Activated T-helper 1 cell treated with Interleukin-2 at 50 U/mL for 16 hours (primary cell): ENCODE measurements around the gene DSC1.
"Not testable (repeated sequence)": the region's sequence is repeated elsewhere in the genome, so short reads cannot be mapped to it uniquely, and the experiment has no call there.

Source experiments
- DNase-seq: peaks from one replicate; pipeline ENCODE4 v3.0.0-alpha.2; 2020; ENCODE audit warnings: low read depth

DSC1 gene, protein sequence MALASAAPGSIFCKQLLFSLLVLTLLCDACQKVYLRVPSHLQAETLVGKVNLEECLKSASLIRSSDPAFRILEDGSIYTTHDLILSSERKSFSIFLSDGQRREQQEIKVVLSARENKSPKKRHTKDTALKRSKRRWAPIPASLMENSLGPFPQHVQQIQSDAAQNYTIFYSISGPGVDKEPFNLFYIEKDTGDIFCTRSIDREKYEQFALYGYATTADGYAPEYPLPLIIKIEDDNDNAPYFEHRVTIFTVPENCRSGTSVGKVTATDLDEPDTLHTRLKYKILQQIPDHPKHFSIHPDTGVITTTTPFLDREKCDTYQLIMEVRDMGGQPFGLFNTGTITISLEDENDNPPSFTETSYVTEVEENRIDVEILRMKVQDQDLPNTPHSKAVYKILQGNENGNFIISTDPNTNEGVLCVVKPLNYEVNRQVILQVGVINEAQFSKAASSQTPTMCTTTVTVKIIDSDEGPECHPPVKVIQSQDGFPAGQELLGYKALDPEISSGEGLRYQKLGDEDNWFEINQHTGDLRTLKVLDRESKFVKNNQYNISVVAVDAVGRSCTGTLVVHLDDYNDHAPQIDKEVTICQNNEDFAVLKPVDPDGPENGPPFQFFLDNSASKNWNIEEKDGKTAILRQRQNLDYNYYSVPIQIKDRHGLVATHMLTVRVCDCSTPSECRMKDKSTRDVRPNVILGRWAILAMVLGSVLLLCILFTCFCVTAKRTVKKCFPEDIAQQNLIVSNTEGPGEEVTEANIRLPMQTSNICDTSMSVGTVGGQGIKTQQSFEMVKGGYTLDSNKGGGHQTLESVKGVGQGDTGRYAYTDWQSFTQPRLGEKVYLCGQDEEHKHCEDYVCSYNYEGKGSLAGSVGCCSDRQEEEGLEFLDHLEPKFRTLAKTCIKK

DNA sequence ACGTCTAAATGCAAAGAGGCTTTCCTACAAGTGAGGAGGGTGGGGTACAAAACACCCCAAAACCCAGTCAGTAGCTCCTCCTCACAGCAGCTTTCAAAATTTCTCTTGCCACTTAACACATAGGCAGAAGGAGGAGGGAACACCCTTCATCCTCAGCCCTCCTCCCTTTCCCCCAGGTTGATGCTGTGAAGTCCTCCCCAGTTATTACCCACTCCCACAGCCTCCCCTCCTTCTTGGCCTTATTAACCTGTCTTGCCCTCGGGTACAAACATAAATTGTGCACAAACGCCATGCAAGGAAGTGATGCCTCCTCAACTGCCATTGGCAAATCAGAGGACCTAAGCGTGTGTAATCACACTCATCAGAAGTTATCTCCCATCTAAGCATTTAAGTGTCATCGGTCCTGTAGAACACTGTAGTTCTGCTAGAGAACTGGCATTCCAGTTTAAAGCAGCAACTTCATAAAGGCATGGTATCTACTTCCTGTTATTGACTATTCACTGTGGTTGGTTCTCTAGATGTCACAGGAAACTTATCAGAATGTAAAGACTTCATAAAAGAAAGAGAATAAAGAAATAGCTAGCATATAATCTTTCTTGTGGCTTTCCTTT lies at the start of gene DSC1:
DSC1 (minus strand) TSS at position 32 of the 611 bp plus-strand sequence. CDS start 262 bp downstream, outside the sequence.
- no peak for DNase-seq

DNA sequence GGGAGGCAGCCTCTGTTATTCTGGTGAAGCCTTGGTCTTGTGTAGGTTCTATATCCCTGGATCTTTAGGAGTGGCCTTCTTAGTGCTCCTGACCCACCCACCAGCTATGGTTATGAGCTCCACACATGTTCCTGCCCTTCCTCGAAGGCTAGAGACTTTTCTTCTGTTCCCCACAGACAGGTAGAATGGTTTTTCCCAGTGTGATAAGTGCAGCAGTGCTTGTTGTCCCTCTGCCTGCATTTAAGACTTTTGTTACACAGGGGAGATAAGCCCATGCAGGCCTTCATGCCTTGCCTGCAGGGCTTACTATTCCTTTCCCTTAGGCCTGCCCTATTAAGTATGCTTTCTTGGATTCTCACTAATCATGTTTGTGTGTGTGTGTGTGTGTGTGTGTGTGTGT lies 48.4 kb upstream of the DSC1 start:
- DNase-seq = no peak

DNA sequence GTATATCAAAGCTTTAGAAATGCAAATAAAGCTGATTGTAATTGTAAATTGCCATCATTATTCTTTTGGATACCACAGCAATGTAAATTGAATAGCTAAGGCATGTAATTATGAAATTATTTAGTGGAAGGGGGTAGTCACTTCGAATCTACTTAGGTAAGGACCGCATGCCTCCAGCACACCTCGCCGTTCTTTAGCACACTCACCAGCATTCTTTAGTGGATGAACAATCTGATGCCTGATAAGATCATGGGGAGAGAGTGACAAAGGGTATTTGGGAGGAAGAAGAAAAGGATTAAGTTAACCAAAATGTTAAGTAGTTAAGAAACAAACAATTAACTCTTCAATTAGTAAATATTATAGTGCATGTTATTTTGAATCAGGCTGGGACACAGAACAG lies 46.4 kb upstream of the DSC1 start:
- no peak for DNase-seq

DNA sequence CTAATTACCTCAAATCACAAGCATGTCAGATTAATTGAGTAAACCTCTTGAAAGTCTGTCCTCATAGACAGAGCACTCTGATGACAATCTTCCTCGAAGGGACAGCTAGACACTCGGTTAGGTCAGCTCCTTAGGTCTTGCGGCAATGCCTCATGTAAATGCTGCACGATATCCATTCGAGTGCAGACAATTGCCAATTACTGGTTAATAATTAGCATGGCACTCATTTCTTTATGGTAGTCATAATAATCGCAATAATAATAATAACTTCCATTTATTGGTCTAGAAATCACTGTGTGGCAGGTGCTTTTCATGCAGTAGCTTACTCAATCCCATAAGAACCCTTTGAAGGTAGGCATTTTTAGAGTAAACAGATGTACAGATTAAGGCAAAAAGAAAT lies 44.7 kb upstream of the DSC1 start:
- no peak for DNase-seq

DNA sequence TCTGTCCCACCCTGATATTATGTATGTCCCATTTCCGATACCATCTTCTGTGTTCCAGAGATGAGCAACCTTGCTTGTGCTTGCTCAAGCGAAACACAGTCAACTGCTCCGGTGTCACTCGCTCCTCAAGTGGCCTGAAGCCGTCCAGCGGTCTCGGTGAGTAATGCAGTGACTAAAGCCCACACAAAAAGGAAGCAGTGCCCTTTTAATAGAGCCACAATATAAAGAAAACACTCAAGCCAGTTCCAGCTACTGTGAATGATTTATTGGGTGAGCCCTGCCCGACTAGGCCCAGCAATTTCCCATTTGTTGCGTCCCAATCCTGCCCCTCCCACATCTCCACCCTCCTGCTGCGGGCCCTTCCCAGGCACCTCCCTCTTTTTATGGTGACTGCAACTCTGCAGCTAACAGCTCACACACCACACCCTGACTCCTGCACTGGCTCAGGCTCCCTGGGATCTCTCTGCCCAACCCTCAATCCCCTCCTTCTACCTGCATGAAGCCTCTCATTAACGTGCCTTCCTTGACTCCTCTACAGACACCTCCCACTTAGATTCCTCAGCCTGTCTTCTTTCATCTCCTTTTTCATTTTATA lies 44.2 kb upstream of the DSC1 start:
- DNase-seq = no peak

DNA sequence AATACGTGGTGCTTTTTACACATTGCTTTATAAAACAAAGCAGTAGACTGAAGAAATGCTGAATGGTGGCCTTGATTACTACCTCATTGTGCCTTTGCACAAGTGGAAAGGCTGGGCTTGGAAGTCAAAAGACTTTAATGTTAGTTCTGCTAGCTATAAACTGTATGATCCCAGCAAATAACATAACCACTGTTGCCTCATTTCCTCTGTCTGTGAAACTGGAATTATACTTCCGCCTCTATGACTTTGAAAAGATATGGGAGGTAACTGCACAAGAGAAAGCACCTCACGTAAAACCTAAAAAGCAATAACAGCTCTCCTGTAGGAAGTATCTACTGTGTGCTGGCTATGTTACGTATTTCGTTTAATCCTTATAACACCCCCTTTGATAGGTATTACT lies 43.4 kb upstream of the DSC1 start:
- DNase-seq = no peak

DNA sequence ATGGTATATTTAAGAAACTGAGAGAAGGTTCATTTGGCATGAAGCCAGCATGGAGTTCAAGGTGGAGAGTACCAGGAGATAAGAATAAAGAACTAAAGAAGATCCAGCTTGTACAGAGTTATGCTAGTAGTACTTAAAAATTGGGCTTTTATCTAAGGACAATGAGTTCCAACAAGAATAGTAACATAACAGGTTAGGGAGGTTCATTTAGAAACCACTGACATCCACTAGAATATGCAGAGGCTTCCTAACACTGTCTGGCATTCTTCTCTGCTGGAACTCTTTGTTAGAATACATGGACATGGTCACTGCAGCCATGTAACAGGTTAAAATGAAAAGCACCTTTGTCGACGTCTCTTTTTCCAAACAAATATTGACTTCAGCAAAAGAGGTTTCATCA lies 42.6 kb upstream of the DSC1 start:
- no peak for DNase-seq

DNA sequence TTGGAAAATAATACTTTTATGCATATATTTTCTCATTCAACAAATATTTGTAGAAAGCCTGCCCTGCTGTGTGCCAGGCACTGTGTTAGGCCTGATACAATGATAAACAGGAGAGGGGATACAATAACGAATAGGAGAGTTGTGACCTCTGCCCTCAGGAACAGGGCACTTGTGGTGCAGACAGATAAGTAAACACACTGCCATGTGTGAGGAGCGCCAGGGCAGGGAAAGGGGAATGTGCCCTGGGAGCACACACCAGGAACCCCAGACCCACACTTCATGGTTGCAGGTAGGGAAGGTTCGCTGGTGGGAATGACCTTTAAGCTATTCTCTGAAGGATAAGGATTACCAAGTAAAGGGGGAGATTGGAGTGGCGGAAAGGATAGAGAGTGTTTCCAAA lies 42.2 kb upstream of the DSC1 start:
- no peak for DNase-seq

DNA sequence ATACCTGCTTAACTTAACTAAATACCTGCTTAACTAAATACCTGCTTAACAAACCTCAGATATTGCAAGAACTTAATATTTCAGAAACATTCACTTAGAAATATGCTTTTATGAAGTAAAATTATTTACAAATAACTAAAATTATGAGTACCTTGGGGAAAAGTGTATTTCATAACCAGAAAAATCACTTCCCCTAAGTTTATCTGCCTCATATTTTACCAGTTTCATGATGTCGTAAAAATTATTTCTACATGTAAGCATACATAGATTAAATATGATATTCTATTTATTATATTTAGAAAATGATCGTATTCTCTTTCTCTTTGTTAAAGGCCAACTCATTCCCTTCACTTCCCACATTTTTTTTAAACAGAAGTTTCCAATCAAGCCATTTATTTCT lies 41.5 kb upstream of the DSC1 start:
- no peak for DNase-seq

DNA sequence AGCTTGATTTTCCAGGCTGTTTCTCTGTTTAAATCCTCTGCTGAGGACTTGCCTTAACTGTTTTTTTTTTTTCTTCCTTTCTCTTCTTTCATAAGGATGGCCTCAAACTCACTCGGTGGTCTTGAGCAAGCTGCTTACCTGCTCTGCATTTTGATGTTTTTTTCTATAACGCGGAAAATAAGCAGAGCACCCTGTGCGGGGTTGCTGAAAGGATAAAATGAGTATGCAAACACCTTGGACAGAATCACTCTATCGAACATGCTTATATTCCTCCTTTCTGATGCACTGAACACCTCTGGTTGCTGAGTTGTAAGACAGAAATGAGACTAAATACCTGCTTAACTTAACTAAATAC lies 41.1 kb upstream of the DSC1 start:
- no peak for DNase-seq

DNA sequence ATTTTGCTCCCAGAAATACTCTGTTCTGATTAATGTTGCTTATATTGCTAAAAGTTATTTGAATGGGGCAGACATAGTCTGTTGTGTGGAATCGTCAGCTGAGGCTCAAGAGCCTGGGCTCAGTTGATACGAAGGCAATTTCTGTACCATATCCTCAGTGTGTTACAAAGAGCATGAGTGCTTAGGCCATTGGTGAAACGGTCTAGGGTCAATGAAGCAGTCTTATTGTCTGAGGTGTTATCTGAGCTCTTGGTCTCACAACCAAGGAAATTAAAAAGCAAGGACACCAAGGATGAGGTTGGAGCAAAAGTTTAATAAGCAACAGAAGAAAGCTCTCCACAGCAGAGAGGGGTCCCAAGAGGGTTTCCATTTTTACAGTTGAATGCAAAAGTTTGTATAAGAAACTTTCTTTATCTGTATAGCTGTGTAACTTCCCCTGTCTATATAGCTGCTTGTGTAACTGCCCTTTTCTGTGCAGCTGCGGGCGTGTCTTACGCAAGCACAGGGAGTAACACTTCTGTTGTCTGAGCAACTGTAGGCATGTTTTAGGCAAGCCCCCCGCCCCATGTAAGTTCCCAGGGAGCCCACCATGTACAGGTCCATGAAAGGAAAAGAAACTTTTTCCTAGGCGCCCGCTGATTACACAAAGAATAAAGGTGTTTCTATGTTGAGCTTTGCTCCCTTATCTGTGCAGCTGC lies 40.6 kb upstream of the DSC1 start:
- DNase-seq = no peak

DNA sequence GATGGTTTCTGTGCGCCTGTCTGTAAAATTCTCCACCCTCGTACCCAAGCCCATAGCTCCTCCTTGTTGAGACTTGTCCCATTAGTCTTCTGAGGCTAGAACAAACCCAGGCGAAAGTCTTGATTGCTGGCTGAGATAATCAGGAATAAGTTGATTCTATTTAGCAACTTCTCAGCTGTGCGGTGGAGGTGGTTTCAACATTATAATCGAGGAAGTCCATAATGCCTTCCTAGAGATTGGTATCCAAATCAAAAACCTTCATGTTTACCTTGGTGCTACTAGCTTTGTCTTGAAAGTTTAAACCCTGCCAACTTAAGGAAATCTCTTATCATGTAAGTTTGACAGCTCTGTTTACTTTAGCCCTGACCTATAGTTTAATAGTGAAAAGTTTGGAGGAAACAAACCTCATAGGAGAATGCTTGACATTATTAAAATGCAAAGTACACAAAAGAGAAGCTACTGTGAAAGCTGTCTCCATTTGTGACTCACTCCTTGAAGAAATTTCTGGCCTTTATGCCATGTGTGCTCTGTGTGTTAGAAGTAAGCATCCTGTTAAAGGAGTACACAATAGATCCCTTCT lies 36.6 kb upstream of the DSC1 start:
- DNase-seq = no peak

DNA sequence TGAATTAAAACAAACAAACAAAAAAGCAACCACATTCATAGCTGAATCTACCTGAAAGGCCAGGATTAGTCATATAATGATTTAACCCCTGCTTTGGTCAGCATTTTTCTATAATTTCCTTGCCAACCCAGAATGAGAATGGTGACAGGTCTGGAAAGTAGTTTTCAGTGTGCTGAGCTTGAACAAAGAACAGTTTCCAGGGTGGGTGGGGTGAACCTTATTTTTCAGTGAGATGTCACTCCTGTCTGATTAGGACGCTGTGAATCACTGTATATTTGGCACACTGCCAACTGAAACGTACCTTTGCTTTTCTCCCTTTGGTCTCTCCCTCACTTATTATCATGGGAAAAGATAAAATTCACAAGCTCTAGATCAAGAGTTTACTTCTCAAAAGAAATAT lies 35.0 kb upstream of the DSC1 start:
- no peak for DNase-seq

DNA sequence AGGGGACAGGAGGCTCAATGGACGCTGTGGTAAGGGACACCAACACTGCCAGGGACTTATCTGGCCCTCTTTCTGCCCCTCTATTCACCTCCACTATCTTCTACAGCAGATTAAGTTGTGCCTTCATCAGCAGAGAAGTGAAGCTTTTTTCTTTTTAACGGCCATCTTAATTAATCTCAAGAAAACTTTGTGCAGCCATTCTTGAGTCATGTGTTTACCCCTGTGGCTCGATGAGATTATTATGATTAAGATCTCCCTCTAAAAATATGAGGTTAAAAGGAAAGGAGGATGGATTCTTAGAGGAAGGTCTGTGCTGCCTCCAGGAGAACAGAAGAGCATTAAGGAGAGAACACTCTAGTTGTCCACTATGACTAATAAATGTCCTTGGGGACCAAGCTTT lies 32.4 kb upstream of the DSC1 start:
- DNase-seq = no peak

DNA sequence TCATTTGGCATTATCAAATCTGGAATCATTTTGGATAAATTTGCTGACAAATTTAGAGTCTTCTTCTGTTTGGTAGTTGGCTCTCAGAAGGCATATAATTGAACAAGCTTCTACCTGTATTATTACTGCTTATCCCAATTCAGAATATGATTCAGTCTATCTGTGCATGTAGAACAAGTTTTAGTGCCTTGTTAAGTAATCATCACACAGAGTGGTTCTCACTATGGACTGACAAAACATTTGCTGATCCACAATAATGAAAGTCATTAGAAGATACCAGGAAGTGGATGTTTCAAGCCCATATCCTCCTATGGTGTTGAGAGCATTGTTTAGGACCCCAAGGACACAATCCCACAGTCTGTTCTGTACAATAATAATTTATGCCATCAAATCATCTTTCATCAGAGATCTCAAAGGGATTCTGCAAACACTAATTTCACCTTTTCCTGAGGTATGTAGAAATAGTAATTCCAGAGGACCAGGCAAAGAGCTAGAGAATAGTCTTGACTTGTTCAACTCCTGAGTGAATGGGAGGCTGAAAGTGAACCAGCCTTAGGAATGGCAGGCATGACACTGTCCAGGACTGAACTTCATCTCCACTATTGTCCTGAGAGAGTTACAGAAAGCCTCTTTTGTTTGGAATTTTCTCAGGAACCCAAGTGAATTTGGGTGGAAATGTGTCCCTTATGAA lies 29.6 kb upstream of the DSC1 start:
- no peak for DNase-seq

DNA sequence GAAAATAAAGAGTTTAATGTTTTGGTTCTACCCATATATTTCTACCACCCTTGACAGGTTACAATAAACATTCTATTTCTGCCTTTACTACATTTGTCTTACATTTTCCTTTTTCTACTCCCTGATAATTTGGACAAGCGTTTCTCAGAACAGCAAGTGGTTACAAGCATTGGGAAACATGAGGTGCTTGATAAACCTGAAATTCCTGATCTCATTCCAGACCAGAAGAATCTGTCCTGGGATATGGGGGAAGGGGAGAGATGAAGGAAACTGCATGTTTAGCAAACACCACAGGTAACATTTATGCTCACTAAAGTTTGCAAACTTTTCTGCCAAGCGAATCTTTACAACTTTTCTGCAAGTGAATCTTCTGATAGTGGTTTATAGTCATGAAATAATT lies 28.3 kb upstream of the DSC1 start:
- DNase-seq = no peak

DNA sequence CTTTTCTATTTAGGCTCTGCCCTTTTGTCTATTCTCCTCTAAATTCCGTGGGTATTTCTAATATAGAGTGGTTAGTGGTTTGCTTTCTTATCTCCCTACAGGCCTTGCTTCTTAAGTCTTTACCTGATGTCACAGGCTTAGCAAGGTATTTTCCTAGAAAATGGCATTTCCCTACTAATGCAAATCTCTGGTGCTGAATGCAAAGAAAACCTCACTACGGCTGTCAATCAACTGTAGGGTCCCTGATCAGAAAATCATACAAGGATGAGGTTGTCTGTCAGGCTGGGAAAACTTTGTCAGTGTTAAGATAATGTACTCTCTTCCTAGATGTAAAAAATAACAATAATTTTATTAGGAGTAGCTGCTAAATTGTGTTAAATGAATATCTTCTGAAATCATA lies 27.1 kb upstream of the DSC1 start:
- no peak for DNase-seq

DNA sequence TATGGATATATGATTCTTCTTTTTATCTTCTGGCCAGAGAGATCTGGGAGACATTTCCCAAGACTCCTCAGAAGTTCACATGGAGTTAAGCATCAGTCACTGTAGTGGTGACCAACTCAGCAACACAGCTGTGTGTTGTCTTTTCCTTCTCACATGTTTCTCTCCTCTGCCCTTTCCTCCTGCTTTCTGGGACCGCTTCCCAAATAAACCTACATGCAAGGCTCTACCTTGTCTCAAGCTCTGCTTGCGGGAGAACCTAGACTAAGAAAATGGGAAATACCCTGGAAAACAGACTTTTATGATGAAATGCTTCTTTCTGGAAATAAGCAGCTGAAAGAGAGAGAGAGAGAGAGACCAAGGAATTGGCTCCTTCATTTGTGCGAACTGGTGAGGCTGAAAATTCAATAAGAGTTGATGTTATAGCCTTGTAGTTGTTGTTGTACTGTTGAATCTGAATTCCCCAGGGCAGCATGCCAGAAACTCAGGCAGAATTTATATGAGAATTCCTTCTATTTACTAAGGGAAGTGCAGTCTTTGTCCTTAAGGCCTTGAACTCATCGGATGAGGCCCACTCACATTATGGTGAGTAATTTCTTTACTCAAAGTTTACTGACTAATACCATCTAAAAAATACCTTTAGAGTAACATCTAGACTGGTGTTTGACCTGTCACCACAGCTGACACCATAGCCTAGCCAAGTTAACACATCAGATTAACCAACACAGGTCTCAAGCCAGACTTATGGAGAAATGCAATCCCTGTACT lies 22.7 kb upstream of the DSC1 start:
- DNase-seq = no peak

DNA sequence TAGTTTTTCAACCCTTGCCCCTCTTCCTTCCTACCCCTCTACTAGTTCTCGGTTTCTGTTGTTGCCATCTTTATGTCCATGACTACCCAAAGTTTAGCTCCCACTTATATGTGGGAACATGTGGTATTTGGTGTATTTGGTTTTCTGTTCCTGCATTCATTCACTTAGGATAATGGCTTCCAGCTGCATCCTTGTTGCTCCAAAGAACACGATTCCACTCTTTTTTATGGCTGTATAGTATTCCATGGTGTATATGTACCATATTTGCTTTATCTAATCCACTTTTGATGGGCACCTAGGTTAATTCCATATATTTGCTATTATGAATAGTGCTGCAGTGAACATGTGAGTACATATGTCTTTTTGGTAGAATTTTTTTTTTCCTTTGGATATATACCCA lies 20.6 kb upstream of the DSC1 start:
- no peak for DNase-seq

DNA sequence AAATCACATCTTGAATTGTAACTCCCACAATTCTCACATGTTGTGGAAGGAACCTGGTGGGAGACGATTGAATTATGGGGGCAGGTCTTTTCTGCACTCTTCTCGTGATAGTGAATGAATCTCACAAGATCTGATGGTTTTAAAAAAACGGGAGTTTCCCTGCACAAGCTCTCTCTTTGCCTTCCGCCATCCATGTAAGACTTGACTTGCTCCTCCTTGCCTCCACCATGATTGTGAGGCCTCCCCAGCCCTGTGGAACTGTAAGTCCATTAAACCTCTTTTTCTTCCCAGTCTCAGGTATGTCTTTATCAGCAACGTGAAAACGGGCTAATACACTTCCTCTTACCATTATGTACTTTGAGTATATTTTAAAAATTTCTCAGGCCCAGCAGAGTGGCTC lies 14.7 kb upstream of the DSC1 start:
- not testable (repeated sequence) for DNase-seq
